HepG2 (cell line): ENCODE results near the gene CTF1. TPM values are rescaled to one million over a fixed set of nuclear protein-coding genes. Genes with fewer than 3 reads are reported as not detected.
A peak's percentile ranks its signal among the peaks of the same experiment; 100 is the strongest.

Source experiments
- ATAC-seq: fragments of 200-7000 bp; cut with Tn5 transposase; 3 replicates; pipeline ENCODE4 v1.9.1; 2020; ENCODE audit warnings: mild to moderate bottlenecking, moderate library complexity
- BruUV-seq: library from RNA; stranded (reverse); fragments of 400-500 nt; replicated peaks from 2 replicates; lab custom pipeline; 2021; lab: Mats Ljungman, UMichigan
- CTCF ChIA-PET: fragments of 300-600 bp; formaldehyde crosslinking; extraction: SDS; loops from one replicate; lab custom pipeline; 2021; ENCODE audit warnings: low total read pairs, inconsistent platforms, low intra/inter-chr PET ratio; lab: Yijun Ruan, JAX
- POLR2A ChIA-PET: fragments of 350-600 bp; sonication (Branson Sonifier 250); formaldehyde crosslinking; loops from one replicate; lab custom pipeline; 2020; ENCODE audit warnings: antibody characterized with exemption, inconsistent platforms; lab: Yijun Ruan, JAX
- DNase-seq: peaks from one replicate; pipeline ENCODE4 v3.0.0-alpha.2; 2015; ENCODE audit warnings: low spot score
- FAIRE-seq: peaks from 3 replicates; lab custom pipeline; 2011; peaks lifted over from hg19 to GRCh38; lab: Jason Lieb, UNC
- H2AFZ ChIP-seq: one replicate; pipeline ENCODE4 v1.6.1; 2011; ENCODE audit warnings: low read length, inconsistent platforms
- H3K27ac ChIP-seq: fragments of 300-600 bp; 3 replicates; pipeline ENCODE4 v1.8.0; 2011; ENCODE audit warnings: mixed run types, mild to moderate bottlenecking, mixed read lengths, low read length, inconsistent platforms; ENCODE audit not compliant: insufficient read depth; ENCODE audit errors: extremely low read length
- H3K27me3 ChIP-seq, 2 experiments: fragments of 200-600 bp in 1 of 2; 2 replicates in 1 of 2; 3 replicates in 1 of 2; pipeline versions ENCODE4 v1.6.0 to v1.8.0; 2011; ENCODE audit warnings: low read length in 2 of 2, mild to moderate bottlenecking in 2 of 2, moderate library complexity in 2 of 2, inconsistent platforms in 1 of 2; ENCODE audit not compliant: insufficient read depth in 2 of 2, control insufficient read depth in 1 of 2
- H3K36me3 ChIP-seq, 2 experiments: fragments of 200-600 bp in 1 of 2; replicated peaks in 1 of 2; 2 replicates in 1 of 2; 3 replicates in 1 of 2; pipeline versions ENCODE4 v1.5.1 to v1.8.0; 2011; ENCODE audit warnings: low read length in 2 of 2, inconsistent platforms in 1 of 2; ENCODE audit not compliant: insufficient read depth in 2 of 2, control insufficient read depth in 1 of 2
- H3K4me1 ChIP-seq: 2 replicates; pipeline ENCODE4 v1.5.1; 2012; ENCODE audit warnings: low read length, inconsistent platforms; ENCODE audit not compliant: insufficient read depth
- H3K4me2 ChIP-seq: 2 replicates; pipeline ENCODE4 v1.6.0; 2011; ENCODE audit warnings: low read depth, low read length, inconsistent platforms
- H3K4me3 ChIP-seq, 3 experiments: fragments of 200-600 bp in 1 of 3; sonication (generic), shearing (Covaris generic) in 1 of 3; replicated peaks in 1 of 3; 2 replicates each; pipeline ENCODE4 v1.5.1; 2011 to 2016; ENCODE audit warnings: low read length in 3 of 3, inconsistent platforms in 2 of 3, low read depth in 2 of 3, mild to moderate bottlenecking in 2 of 3, control low read depth in 1 of 3, mixed read lengths in 1 of 3; ENCODE audit not compliant: insufficient read depth in 1 of 3
- H3K79me2 ChIP-seq: one replicate; pipeline ENCODE4 v1.6.1; 2011; ENCODE audit warnings: low read length, inconsistent platforms; ENCODE audit not compliant: insufficient read depth
- H3K9ac ChIP-seq: 2 replicates; pipeline ENCODE4 v1.6.0; 2011; ENCODE audit warnings: mild to moderate bottlenecking, low read depth, low read length, inconsistent platforms; ENCODE audit not compliant: insufficient read depth
- H3K9me3 ChIP-seq: 2 replicates; pipeline ENCODE4 v1.5.1; 2012; ENCODE audit warnings: mild to moderate bottlenecking, low read length
- H4K20me1 ChIP-seq: 2 replicates; pipeline ENCODE4 v1.6.0; 2011; ENCODE audit warnings: inconsistent platforms, mild to moderate bottlenecking, low read length, moderate library complexity; ENCODE audit not compliant: insufficient read depth
- ATF7 ChIP-seq, 2 experiments: fragments of 450-650 bp in 1 of 2; sonication (generic) in 1 of 2; formaldehyde crosslinking in 1 of 2; IDR thresholded peaks; 2 replicates each; pipeline versions ENCODE4 v1.4.0 to v1.6.1; 2016 to 2020; ENCODE audit warnings: antibody characterized with exemption in 1 of 2, mild to moderate bottlenecking in 1 of 2, missing genetic modification reagents in 1 of 2
- CEBPB ChIP-seq: IDR thresholded peaks from 2 replicates; pipeline ENCODE4 v1.6.1; 2011; ENCODE audit warnings: low read depth, low read length, improper control_type of control experiment, borderline replicate concordance
- CREB1 ChIP-seq, 2 experiments: fragments of 450-650 bp in 1 of 2; IDR thresholded peaks; 2 replicates each; pipeline ENCODE4 v1.6.1; 2016 to 2017; ENCODE audit warnings: control low read depth in 1 of 2, mild to moderate bottlenecking in 1 of 2, missing compliant biosample characterization in 1 of 2, missing genetic modification characterization in 1 of 2
- POGK ChIP-seq: sonication (generic); formaldehyde crosslinking; conservative IDR thresholded peaks from 2 replicates; pipeline ENCODE4 v1.8.0; 2022; ENCODE audit warnings: mild to moderate bottlenecking, moderate library complexity, missing genetic modification reagents
- ZNF207 ChIP-seq: fragments of 450-650 bp; IDR thresholded peaks from 2 replicates; pipeline ENCODE4 v1.6.1; 2016; ENCODE audit warnings: antibody characterized with exemption, borderline replicate concordance
- ZNF33B ChIP-seq: sonication (generic); formaldehyde crosslinking; IDR thresholded peaks from 2 replicates; pipeline ENCODE4 v1.5.1; 2020; ENCODE audit warnings: mild to moderate bottlenecking, missing genetic modification reagents
- WGBS: methylation state at CpG from one replicate; pipeline ENCODE4 v1.1.6; 2017; ENCODE audit warnings: low lambda C conversion rate; 5-methylcytosine and 5-hydroxymethylcytosine counted together
- in situ Hi-C: cut with HindIII; loops from 2 replicates; pipeline ENCODE4 v1.10.0; 2017; ENCODE audit warnings: low pct_unique_long_range_greater_than_20kb; ENCODE audit not compliant: extremely low pct_ligation_motif_present
- intact Hi-C: fragments of 100-400 bp; cut with micrococcal nuclease; formaldehyde crosslinking; loops from one replicate; pipeline ENCODE4 v1.10.0; 2022; ENCODE audit not compliant: unreplicated experiment
- polyA plus RNA-seq, 8 experiments: library from polyadenylated mRNA; depleted of rRNA in 3 of 8; stranded (reverse) in 7 of 8; unstranded in 1 of 8; fragments of >200 nt; fragmentation: Illumina TruSeq in 4 of 8; extraction: Trizol in 4 of 8; gene quantifications; 2 replicates each; pipeline versions ENCODE4 v1.2.1 to v1.2.3, GENCODE V29; 2011 to 2016; ENCODE audit warnings: low read depth in 4 of 8, missing spikeins in 1 of 8, mixed read lengths in 1 of 8; ENCODE audit not compliant: insufficient read depth in 1 of 8
- total RNA-seq, 5 experiments: library from RNA; depleted of rRNA; stranded (reverse); fragments of >200 nt; fragmentation: Illumina TruSeq; extraction: Trizol; gene quantifications; 2 replicates each; pipeline ENCODE4 v1.2.3, GENCODE V29; 2016; ENCODE audit warnings: low read depth in 1 of 5

Gene CTF1
- total and polyA plus RNA-seq, 2 of the 13 experiments (the other 11 are each of a cell fraction or from before 2014, with no cell fraction given): 0.13 to 1.8 TPM

GRCh38 chr16:30850246-30850645 is 46.2 kb upstream of the CTF1 start (continued):
- TF ChIP-seq POGK (CRISPR knock-in tag) (no peak), ZNF207 (no peak)

- TF ChIP-seq ZNF33B (CRISPR knock-in tag) (no peak), CREB1 (IDR thresholded peaks at IDR 0.05) (peak; percentile 20; the same call in 1 of the 2 replicates), CREB1 (CRISPR knock-in tag; IDR thresholded peaks at IDR 0.05) (no peak), ATF7 (IDR thresholded peaks at IDR 0.05) (peak; percentile 62), ATF7 (CRISPR knock-in tag; IDR thresholded peaks at IDR 0.05) (no peak), CEBPB (peak; percentile 57; the same call in 1 of the 2 replicates)
- POLR2A ChIA-PET: interaction anchor here (1.3 to 1.9 kb wide), 2 partner anchors 21 to 22 kb away, joined by 3 to 6 read pairs; no protein-coding TSS in a partner anchor
- Histone ChIP-seq H4K20me1 (no peaks in the 10 kb centered on the region), H3K27me3 (no peaks in the 10 kb centered on the region), H3K4me3 (no peak overlapping the region), H3K27ac (no peak overlapping the region), H3K79me2 (no peaks in the 10 kb centered on the region), H3K4me1 (peaks cover 18% of the 10 kb centered on the region), H3K36me3 (no peaks in the 10 kb centered on the region), H3K9ac (no peak overlapping the region), H2AFZ (no peak overlapping the region), H3K4me2 (no peak overlapping the region), H3K9me3 (no peaks in the 10 kb centered on the region)
- in situ Hi-C loops (no loop called here), intact Hi-C loops (no loop called here)
- 98% methylated on average over 2 of the region's 2 CpGs for WGBS
- CTCF ChIA-PET: no interaction called here
- ATAC-seq (no peak), DNase-seq (no peak), FAIRE-seq (no peak)
- no TSS peak for BruUV-seq
Measured at GRCh38 chr16:30853758-30854157, 42.7 kb upstream of the CTF1 start.
